Fibroblast of skin of left biceps (primary cell): ENCODE measurements around the gene TMEM238.
"Not testable (repeated sequence)": the region's sequence is repeated elsewhere in the genome, so short reads cannot be mapped to it uniquely, and the experiment has no call there.

ENCODE experiments used
- DNase-seq, 2 experiments: peaks; one replicate each; pipeline ENCODE4 v3.0.0-alpha.2; 2013; ENCODE audit warnings: low read depth in 2 of 2

TMEM238 gene

GRCh38 chr19:55339889-55340783, 44.0 kb downstream of the TMEM238 start:
- no peak for DNase-seq

- DNase-seq: peak; percentile 100
Observed at GRCh38 chr19:55339105-55339888, 44.8 kb downstream of the TMEM238 start, which contains the start of gene KMT5C. Gene KMT5C (plus strand): TSS chr19:55339876. CDS start chr19:55341937, 2,061 bp downstream.

- DNase-seq: no peak
Observed at GRCh38 chr19:55336101-55336500, 48.0 kb downstream of the TMEM238 start.

- DNase-seq: no peak
Observed at GRCh38 chr19:55333870-55334269, 50.2 kb downstream of the TMEM238 start.

- not testable (repeated sequence) for DNase-seq
Observed at GRCh38 chr19:55329791-55330190, 54.3 kb downstream of the TMEM238 start.
